SK-N-SH (cell line): ENCODE data around the gene HUNK. TPM values are rescaled to one million over a fixed set of nuclear protein-coding genes. Genes with fewer than 3 reads are reported as not detected.

ENCODE experiments used
- CTCF ChIA-PET: fragments of 300-600, 350-600 bp; formaldehyde crosslinking; extraction: SDS; loops from one replicate; lab custom pipeline; 2021; lab: Yijun Ruan, JAX
- POLR2A ChIA-PET: fragments of 350-600 bp; sonication (Branson Sonifier 250); formaldehyde crosslinking; extraction: SDS; loops from one replicate; lab custom pipeline; 2020; ENCODE audit warnings: antibody characterized with exemption, inconsistent platforms; lab: Yijun Ruan, JAX
- DNase-seq: peaks from one replicate; pipeline ENCODE4 v3.0.0; 2012
- H2AFZ ChIP-seq: fragments of 200-600 bp; sonication (generic); 2 replicates; pipeline ENCODE4 v1.8.1; 2016; ENCODE audit warnings: antibody characterized with exemption, mild to moderate bottlenecking, low read depth
- H3F3A ChIP-seq: fragments of 200-600 bp; sonication (generic); replicated peaks from 2 replicates; pipeline ENCODE3; 2016; ENCODE audit warnings: antibody characterized with exemption, mild to moderate bottlenecking; ENCODE audit not compliant: insufficient read depth
- H3K27ac ChIP-seq, 2 experiments: fragments of 200-500 bp in 1 of 2; fragments of 200-600 bp in 1 of 2; sonication (Bioruptor generic) in 1 of 2; sonication (generic), shearing (Covaris generic) in 1 of 2; 2 replicates each; pipeline versions ENCODE4 v1.5.1 to v1.6.1; 2014 to 2016; ENCODE audit warnings: low read depth in 2 of 2, inconsistent platforms in 1 of 2, low read length in 1 of 2, mild to moderate bottlenecking in 1 of 2, mixed read lengths in 1 of 2
- H3K27me3 ChIP-seq: fragments of 200-600 bp; sonication (generic), shearing (Covaris generic); 2 replicates; pipeline ENCODE4 v1.6.1; 2016; ENCODE audit warnings: mixed run types; ENCODE audit not compliant: insufficient read depth
- H3K36me3 ChIP-seq, 2 experiments: fragments of 200-500 bp in 1 of 2; fragments of 200-600 bp in 1 of 2; sonication (Bioruptor generic) in 1 of 2; sonication (generic) in 1 of 2; replicated peaks in 1 of 2; 2 replicates each; pipeline versions ENCODE3 to v1.5.1; 2014 to 2016; ENCODE audit warnings: low read length in 1 of 2, mild to moderate bottlenecking in 1 of 2; ENCODE audit not compliant: insufficient read depth in 2 of 2, control insufficient read depth in 1 of 2
- H3K4me1 ChIP-seq, 2 experiments: fragments of 200-500 bp in 1 of 2; fragments of 200-600 bp in 1 of 2; sonication (Bioruptor generic) in 1 of 2; sonication (generic), shearing (Covaris generic) in 1 of 2; 2 replicates each; pipeline versions ENCODE4 v1.5.1 to v1.6.1; 2014 to 2016; ENCODE audit warnings: low read depth in 1 of 2, low read length in 1 of 2, mixed run types in 1 of 2; ENCODE audit not compliant: insufficient read depth in 2 of 2, control insufficient read depth in 1 of 2
- H3K4me2 ChIP-seq: fragments of 200-600 bp; sonication (generic), shearing (Covaris generic); 2 replicates; pipeline ENCODE4 v1.6.1; 2017; ENCODE audit warnings: mixed run types
- H3K4me3 ChIP-seq, 2 experiments: fragments of 200-500 bp in 1 of 2; fragments of 200-600 bp in 1 of 2; sonication (Bioruptor generic) in 1 of 2; sonication (generic), shearing (Covaris generic) in 1 of 2; 2 replicates each; pipeline versions ENCODE4 v1.5.1 to v1.8.1; 2014 to 2016; ENCODE audit warnings: low read depth in 2 of 2, inconsistent platforms in 1 of 2, low read length in 1 of 2, mild to moderate bottlenecking in 1 of 2, mixed read lengths in 1 of 2, moderate library complexity in 1 of 2
- H3K79me2 ChIP-seq: fragments of 200-600 bp; sonication (generic); 2 replicates; pipeline ENCODE4 v1.8.1; 2017; ENCODE audit warnings: mild to moderate bottlenecking; ENCODE audit not compliant: insufficient read depth
- H3K9ac ChIP-seq: fragments of 200-600 bp; sonication (generic); 2 replicates; pipeline ENCODE4 v1.6.1; 2017; ENCODE audit warnings: mixed run types
- H3K9me2 ChIP-seq: fragments of 200-600 bp; sonication (generic); 2 replicates; pipeline ENCODE4 v1.6.1; 2017; ENCODE audit warnings: mixed run types
- H3K9me3 ChIP-seq: fragments of 200-600 bp; sonication (generic); 2 replicates; pipeline ENCODE4 v1.6.1; 2017; ENCODE audit warnings: mixed run types, mild to moderate bottlenecking, moderate library complexity
- H4K20me1 ChIP-seq: fragments of 200-600 bp; sonication (generic); 2 replicates; pipeline ENCODE4 v1.6.1; 2017; ENCODE audit warnings: mild to moderate bottlenecking, mixed run types; ENCODE audit not compliant: insufficient read depth
- CHD2 ChIP-seq: fragments of 150-350 bp; IDR thresholded peaks from 2 replicates; pipeline ENCODE4 v1.6.1; 2018; ENCODE audit warnings: low read length; ENCODE audit not compliant: partially characterized antibody
- ELF1 ChIP-seq: IDR thresholded peaks from 2 replicates; pipeline ENCODE4 v1.4.0; 2012
- JUND ChIP-seq: IDR thresholded peaks from 2 replicates; pipeline ENCODE4 v1.4.0; 2012
- NFIC ChIP-seq: IDR thresholded peaks from 2 replicates; pipeline ENCODE4 v1.4.0; 2012; ENCODE audit warnings: borderline replicate concordance
- REST ChIP-seq: IDR thresholded peaks from 2 replicates; pipeline ENCODE4 v1.6.1; 2012; ENCODE audit warnings: mild to moderate bottlenecking, low read depth, low read length, moderate library complexity
- RXRA ChIP-seq: IDR thresholded peaks from 2 replicates; pipeline ENCODE4 v1.4.0; 2012; ENCODE audit warnings: low read depth, mild to moderate bottlenecking, borderline replicate concordance
- SMC3 ChIP-seq: IDR thresholded peaks from 2 replicates; pipeline ENCODE4 v1.6.1; 2012; ENCODE audit warnings: low read depth, low read length, improper control_type of control experiment
- TAF1 ChIP-seq: IDR thresholded peaks from 2 replicates; pipeline ENCODE4 v1.6.1; 2012; ENCODE audit warnings: low read depth, mild to moderate bottlenecking, low read length, moderate library complexity, borderline replicate concordance
- TCF12 ChIP-seq: IDR thresholded peaks from 2 replicates; pipeline ENCODE4 v1.4.0; 2012
- YY1 ChIP-seq: IDR thresholded peaks from 2 replicates; pipeline ENCODE4 v1.4.0; 2012; ENCODE audit warnings: low read depth, mild to moderate bottlenecking
- WGBS: methylation state at CpG from one replicate; pipeline ENCODE4 v1.1.6; 2017; ENCODE audit warnings: low lambda C conversion rate; 5-methylcytosine and 5-hydroxymethylcytosine counted together
- polyA plus RNA-seq, 3 experiments: library from polyadenylated mRNA; depleted of rRNA; stranded (reverse); fragments of >200 nt; gene quantifications; 2 replicates each; pipeline ENCODE4 v1.2.3, GENCODE V29; 2012
- TF ChIP-seq, protein P1 (sequence below): IDR thresholded peaks from 2 replicates; pipeline ENCODE4; 2012
- TF ChIP-seq, protein P2 (sequence below): fragments of 150-350 bp; IDR thresholded peaks from 2 replicates; pipeline ENCODE4 v1.6.1; 2016; ENCODE audit warnings: mild to moderate bottlenecking, low read depth, low read length
- TF ChIP-seq, protein P3 (sequence below): IDR thresholded peaks from 2 replicates; pipeline ENCODE4 v1.4.0; 2012; ENCODE audit warnings: low read depth, borderline replicate concordance
- TF ChIP-seq, protein P4 (sequence below): IDR thresholded peaks from 2 replicates; pipeline ENCODE4 v1.4.0; 2012; ENCODE audit warnings: low read depth

The HUNK gene
- polyA plus RNA-seq, 1 of the 3 experiments (the other 2 are of a cell fraction): 0.31 TPM

- Histone ChIP-seq H3K4me2 (no peak overlapping the region), H3K4me1 (no peaks in the 10 kb centered on the region), H3K9me3 (no peaks in the 10 kb centered on the region), H3K4me3 (no peak overlapping the region), H3K27ac (no peak overlapping the region), H3F3A (peaks cover 6% of the 10 kb centered on the region), H3K9me2 (no peaks in the 10 kb centered on the region), H2AFZ (no peak overlapping the region), H3K79me2 (no peaks in the 10 kb centered on the region), H3K9ac (no peak overlapping the region), H3K36me3 (no peaks in the 10 kb centered on the region), H3K27me3 (no peaks in the 10 kb centered on the region), H4K20me1 (no peaks in the 10 kb centered on the region)
- ChIA-PET CTCF (no interaction called here), POLR2A (no interaction called here)
- 65% methylated on average over 18 of the region's 25 CpGs for WGBS
- no peak for TF ChIP-seq NFIC
- TF ChIP-seq TAF1: no peak
- TF ChIP-seq, protein P1, sequence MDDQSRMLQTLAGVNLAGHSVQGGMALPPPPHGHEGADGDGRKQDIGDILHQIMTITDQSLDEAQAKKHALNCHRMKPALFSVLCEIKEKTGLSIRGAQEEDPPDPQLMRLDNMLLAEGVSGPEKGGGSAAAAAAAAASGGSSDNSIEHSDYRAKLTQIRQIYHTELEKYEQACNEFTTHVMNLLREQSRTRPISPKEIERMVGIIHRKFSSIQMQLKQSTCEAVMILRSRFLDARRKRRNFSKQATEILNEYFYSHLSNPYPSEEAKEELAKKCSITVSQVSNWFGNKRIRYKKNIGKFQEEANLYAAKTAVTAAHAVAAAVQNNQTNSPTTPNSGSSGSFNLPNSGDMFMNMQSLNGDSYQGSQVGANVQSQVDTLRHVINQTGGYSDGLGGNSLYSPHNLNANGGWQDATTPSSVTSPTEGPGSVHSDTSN: no peak
- no peak for TF ChIP-seq YY1
- TF ChIP-seq RXRA: no peak
- TF ChIP-seq, protein P2, sequence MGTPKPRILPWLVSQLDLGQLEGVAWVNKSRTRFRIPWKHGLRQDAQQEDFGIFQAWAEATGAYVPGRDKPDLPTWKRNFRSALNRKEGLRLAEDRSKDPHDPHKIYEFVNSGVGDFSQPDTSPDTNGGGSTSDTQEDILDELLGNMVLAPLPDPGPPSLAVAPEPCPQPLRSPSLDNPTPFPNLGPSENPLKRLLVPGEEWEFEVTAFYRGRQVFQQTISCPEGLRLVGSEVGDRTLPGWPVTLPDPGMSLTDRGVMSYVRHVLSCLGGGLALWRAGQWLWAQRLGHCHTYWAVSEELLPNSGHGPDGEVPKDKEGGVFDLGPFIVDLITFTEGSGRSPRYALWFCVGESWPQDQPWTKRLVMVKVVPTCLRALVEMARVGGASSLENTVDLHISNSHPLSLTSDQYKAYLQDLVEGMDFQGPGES: no peak
- no peak for TF ChIP-seq CHD2
- TF ChIP-seq REST: no peak
- DNase-seq: no peak
Observed at GRCh38 chr21:32044205-32045180, 171.7 kb downstream of the HUNK start.

GRCh38 chr21:32046191-32046590, 173.4 kb downstream of the HUNK start:
- POLR2A ChIA-PET: no interaction called here
- H3K79me2 ChIP-seq: no peaks in the 10 kb centered on the region
- TF ChIP-seq, protein P1: no peak
- TF ChIP-seq ELF1 (no peak), JUND (no peak), REST (no peak), TCF12 (no peak), YY1 (no peak), SMC3 (no peak)
- TF ChIP-seq, protein P3, sequence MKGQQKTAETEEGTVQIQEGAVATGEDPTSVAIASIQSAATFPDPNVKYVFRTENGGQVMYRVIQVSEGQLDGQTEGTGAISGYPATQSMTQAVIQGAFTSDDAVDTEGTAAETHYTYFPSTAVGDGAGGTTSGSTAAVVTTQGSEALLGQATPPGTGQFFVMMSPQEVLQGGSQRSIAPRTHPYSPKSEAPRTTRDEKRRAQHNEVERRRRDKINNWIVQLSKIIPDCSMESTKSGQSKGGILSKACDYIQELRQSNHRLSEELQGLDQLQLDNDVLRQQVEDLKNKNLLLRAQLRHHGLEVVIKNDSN: no peak
- TF ChIP-seq, protein P4, sequence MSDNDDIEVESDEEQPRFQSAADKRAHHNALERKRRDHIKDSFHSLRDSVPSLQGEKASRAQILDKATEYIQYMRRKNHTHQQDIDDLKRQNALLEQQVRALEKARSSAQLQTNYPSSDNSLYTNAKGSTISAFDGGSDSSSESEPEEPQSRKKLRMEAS: no peak

More at GRCh38 chr21:32046191-32046590, 173.4 kb downstream of the HUNK start:
- Histone ChIP-seq H3K9me2 (no peaks in the 10 kb centered on the region), H3K27ac (no peak overlapping the region), H3K4me3 (no peak overlapping the region), H3K4me2 (no peak overlapping the region), H3K9ac (no peak overlapping the region), H3F3A (peaks cover 6% of the 10 kb centered on the region), H3K27me3 (no peaks in the 10 kb centered on the region), H2AFZ (no peak overlapping the region), H4K20me1 (no peaks in the 10 kb centered on the region), H3K9me3 (no peaks in the 10 kb centered on the region), H3K4me1 (no peaks in the 10 kb centered on the region), H3K36me3 (no peaks in the 10 kb centered on the region)
- 54% methylated on average over 5 of the region's 5 CpGs for WGBS
- CTCF ChIA-PET: no interaction called here
- no peak for DNase-seq
